Fibroblast of the conjunctiva (primary cell): Measurements from ENCODE around the gene ELP4.

Experiments used
- DNase-seq: peaks from one replicate; pipeline ENCODE4 v3.0.0-alpha.2; 2010; ENCODE audit warnings: low read depth

The ELP4 gene

GRCh38 chr11:31779374-31779791 is 269.8 kb downstream of the ELP4 start:
- peak; percentile 6 for DNase-seq

- DNase-seq = no peak
Observed at GRCh38 chr11:31780078-31780477, 270.5 kb downstream of the ELP4 start.

GRCh38 chr11:31780480-31780971 is 271.0 kb downstream of the ELP4 start:
- DNase-seq = no peak

GRCh38 chr11:31782257-31782656 is 272.7 kb downstream of the ELP4 start:
- no peak for DNase-seq

- DNase-seq = no peak
Observed at GRCh38 chr11:31783252-31783651, 273.7 kb downstream of the ELP4 start.

GRCh38 chr11:31784611-31785010 is 275.0 kb downstream of the ELP4 start:
- DNase-seq = no peak

GRCh38 chr11:31786996-31787685 is 277.6 kb downstream of the ELP4 start:
- no peak for DNase-seq

- no peak for DNase-seq
Observed at GRCh38 chr11:31788085-31788484, 278.5 kb downstream of the ELP4 start.

- no peak for DNase-seq
Observed at GRCh38 chr11:31790649-31791048, 281.1 kb downstream of the ELP4 start.

GRCh38 chr11:31792036-31792435 is 282.5 kb downstream of the ELP4 start:
- no peak for DNase-seq

- no peak for DNase-seq
Observed at GRCh38 chr11:31792456-31792855, 282.9 kb downstream of the ELP4 start.

- no peak for DNase-seq
Observed at GRCh38 chr11:31793264-31793663, 283.7 kb downstream of the ELP4 start.

- no peak for DNase-seq
Observed at GRCh38 chr11:31794548-31794947, 285.0 kb downstream of the ELP4 start.

- DNase-seq = no peak
Observed at GRCh38 chr11:31795706-31796498, 286.3 kb downstream of the ELP4 start.

- DNase-seq = no peak
Observed at GRCh38 chr11:31796499-31797189, 287.1 kb downstream of the ELP4 start.

- no peak for DNase-seq
Observed at GRCh38 chr11:31797190-31798056, 287.9 kb downstream of the ELP4 start.

- no peak for DNase-seq
Observed at GRCh38 chr11:31798057-31798553, 288.5 kb downstream of the ELP4 start.

- no peak for DNase-seq
Observed at GRCh38 chr11:31798554-31799434, 289.2 kb downstream of the ELP4 start.

GRCh38 chr11:31799435-31800397 is 290.1 kb downstream of the ELP4 start:
- DNase-seq = no peak
